Activated CD8-positive, alpha-beta T cell treated with anti-CD3 and anti-CD28 coated beads for 36 hours (primary cell): Measurements from ENCODE around the gene RAB18. TPM values are rescaled to one million over a fixed set of nuclear protein-coding genes. Genes with fewer than 3 reads are reported as not detected.

Experiments
- ATAC-seq: fragments of 200-7000 bp; cut with Tn5 transposase; one replicate; pipeline ENCODE4 v1.10.0; 2021; ENCODE audit warnings: mild to moderate bottlenecking, moderate library complexity
- CTCF ChIA-PET: fragments of 350-600 bp; sonication (Branson Sonifier 250); formaldehyde crosslinking; loops from one replicate; lab custom pipeline; 2021; ENCODE audit warnings: antibody characterized with exemption; lab: Charles Lee
- POLR2A ChIA-PET: fragments of 350-600 bp; sonication (Branson Sonifier 250); formaldehyde crosslinking; loops from one replicate; lab custom pipeline; 2021; ENCODE audit warnings: antibody characterized with exemption; lab: Charles Lee
- DNase-seq: peaks from one replicate; pipeline ENCODE4 v3.0.0-alpha.2; 2020
- H3K27ac Mint-ChIP-seq: one replicate; pipeline ENCODE4 v1.8.0; 2021; ENCODE audit warnings: mild to moderate bottlenecking, mixed read lengths
- H3K27me3 Mint-ChIP-seq: one replicate; pipeline ENCODE4 v1.8.0; 2021; ENCODE audit warnings: mixed read lengths
- H3K36me3 Mint-ChIP-seq: one replicate; pipeline ENCODE4 v1.8.0; 2021; ENCODE audit warnings: low read depth, mixed read lengths
- H3K4me1 Mint-ChIP-seq: one replicate; pipeline ENCODE4 v1.8.0; 2021; ENCODE audit warnings: low read depth, mixed read lengths
- H3K4me3 Mint-ChIP-seq: one replicate; pipeline ENCODE4 v1.8.0; 2021; ENCODE audit warnings: mild to moderate bottlenecking, moderate library complexity, mixed read lengths
- H3K9me3 Mint-ChIP-seq: one replicate; pipeline ENCODE4 v1.8.0; 2021; ENCODE audit warnings: mixed read lengths
- intact Hi-C: fragments of 100-400 bp; cut with micrococcal nuclease; formaldehyde crosslinking; loops from one replicate; pipeline ENCODE4 v1.10.0; 2022
- total RNA-seq, 2 experiments: library from RNA; stranded (reverse); gene quantifications; one replicate each; pipeline ENCODE4 v1.2.3, GENCODE V29; 2021
- TF ChIP-seq, protein P1 (sequence below): fragments of 200-600 bp; IDR thresholded peaks from one replicate; pipeline ENCODE4 v1.8.0; 2022; ENCODE audit warnings: antibody characterized with exemption, mild to moderate bottlenecking

Gene RAB18
- total RNA-seq, 2 experiments from 2014 or later, result 42.0 to 47.2 TPM

DNA sequence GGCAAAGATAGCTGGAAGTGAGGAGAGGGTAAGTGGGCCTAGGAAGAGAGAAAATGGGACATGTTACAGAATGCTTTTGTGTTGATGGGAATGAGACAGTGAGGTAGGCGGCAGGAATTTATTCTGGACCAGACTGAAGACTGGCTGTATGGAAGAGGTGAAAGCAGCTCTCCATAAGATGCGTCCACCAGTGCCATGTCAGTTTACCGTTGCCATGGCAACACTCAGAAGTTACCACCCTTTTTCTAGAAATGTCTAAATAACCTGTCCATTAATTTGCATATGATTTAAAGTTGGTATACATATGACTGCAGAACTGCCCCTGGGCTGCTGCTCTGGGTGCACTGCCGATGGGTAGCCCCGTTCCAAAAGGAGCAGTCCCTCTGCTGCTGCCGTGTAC is 46.7 kb downstream of the RAB18 start:
- TF ChIP-seq, protein P1, sequence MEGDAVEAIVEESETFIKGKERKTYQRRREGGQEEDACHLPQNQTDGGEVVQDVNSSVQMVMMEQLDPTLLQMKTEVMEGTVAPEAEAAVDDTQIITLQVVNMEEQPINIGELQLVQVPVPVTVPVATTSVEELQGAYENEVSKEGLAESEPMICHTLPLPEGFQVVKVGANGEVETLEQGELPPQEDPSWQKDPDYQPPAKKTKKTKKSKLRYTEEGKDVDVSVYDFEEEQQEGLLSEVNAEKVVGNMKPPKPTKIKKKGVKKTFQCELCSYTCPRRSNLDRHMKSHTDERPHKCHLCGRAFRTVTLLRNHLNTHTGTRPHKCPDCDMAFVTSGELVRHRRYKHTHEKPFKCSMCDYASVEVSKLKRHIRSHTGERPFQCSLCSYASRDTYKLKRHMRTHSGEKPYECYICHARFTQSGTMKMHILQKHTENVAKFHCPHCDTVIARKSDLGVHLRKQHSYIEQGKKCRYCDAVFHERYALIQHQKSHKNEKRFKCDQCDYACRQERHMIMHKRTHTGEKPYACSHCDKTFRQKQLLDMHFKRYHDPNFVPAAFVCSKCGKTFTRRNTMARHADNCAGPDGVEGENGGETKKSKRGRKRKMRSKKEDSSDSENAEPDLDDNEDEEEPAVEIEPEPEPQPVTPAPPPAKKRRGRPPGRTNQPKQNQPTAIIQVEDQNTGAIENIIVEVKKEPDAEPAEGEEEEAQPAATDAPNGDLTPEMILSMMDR, result no peak
- CTCF ChIA-PET, result no interaction called here
- Mint-ChIP-seq H3K4me1 (no peaks in the 10 kb centered on the region), H3K27ac (no peak overlapping the region), H3K9me3 (no peaks in the 10 kb centered on the region), H3K27me3 (no peaks in the 10 kb centered on the region), H3K4me3 (no peak overlapping the region), H3K36me3 (peaks cover 5% of the 10 kb centered on the region)
- intact Hi-C loops, result no loop called here
- ATAC-seq, result no peak
- no peak for DNase-seq
- POLR2A ChIA-PET, result interaction anchor here (0.6 kb wide), 1 partner anchor 26 kb away, joined by 3 read pairs; no protein-coding TSS in a partner anchor

DNA sequence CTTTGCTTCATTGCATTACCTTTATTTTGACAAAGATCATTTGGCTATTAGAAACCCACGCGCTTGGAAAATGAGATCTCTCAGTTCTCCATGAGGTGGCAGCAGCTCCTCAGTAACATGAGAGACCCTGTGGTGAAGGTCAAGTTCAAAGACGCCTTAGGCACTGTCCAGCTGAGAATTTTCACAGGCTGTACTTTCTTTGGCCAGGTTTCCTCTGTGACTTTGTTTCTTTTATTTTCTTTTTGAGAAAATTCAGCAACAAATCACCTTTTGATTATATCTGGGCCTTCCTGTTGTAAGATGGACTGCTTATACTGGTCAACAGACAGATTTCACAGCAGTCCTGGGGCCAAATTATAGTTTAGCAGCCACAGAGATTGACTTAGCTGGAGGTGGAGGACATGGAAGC is 54.5 kb downstream of the RAB18 start:
- Mint-ChIP-seq H3K4me1 (no peaks in the 10 kb centered on the region), H3K27me3 (no peaks in the 10 kb centered on the region), H3K27ac (no peak overlapping the region), H3K4me3 (no peak overlapping the region), H3K9me3 (no peaks in the 10 kb centered on the region), H3K36me3 (no peaks in the 10 kb centered on the region)
- TF ChIP-seq, protein P1, result peak; percentile 70
- intact Hi-C loops, result loop anchor here (5.0 kb wide), 1 partner anchor 99 kb away; no protein-coding TSS in a partner anchor
- POLR2A ChIA-PET, result no interaction called here
- DNase-seq (peak; percentile 38), ATAC-seq (no peak)
- CTCF ChIA-PET, result interaction anchor here (0.6 to 2.6 kb wide), 7 partner anchors 8 to 183 kb away, joined by 3 to 16 read pairs (median 3); no protein-coding TSS in a partner anchor

DNA sequence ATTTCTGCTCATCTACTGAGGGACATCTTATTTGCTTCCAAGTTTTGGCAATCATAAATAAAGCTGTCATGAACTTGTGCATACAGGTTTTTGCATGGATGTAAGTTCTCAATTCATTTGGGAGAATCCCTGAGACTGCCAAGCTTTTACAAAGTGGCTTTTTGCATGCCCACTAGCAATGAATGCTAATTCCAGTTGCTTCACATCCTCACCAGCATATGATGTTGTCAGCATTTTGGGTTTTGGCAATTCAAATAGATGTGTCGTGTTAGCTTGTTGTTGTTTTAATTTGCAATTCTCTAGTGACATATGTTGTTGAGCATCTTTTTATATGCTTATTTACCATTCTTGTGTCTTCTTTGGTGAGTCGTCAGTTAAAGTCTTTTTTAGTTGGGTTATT is 57.2 kb downstream of the RAB18 start:
- POLR2A ChIA-PET, result no interaction called here
- Mint-ChIP-seq H3K4me3 (no peak overlapping the region), H3K4me1 (peaks cover 15% of the 10 kb centered on the region), H3K9me3 (peaks cover under 1% of the 10 kb centered on the region), H3K27me3 (no peaks in the 10 kb centered on the region), H3K27ac (no peak overlapping the region), H3K36me3 (peaks cover under 1% of the 10 kb centered on the region)
- no peak for DNase-seq
- TF ChIP-seq, protein P1, result no peak
- intact Hi-C loops, result loop anchor here (5.0 kb wide), 1 partner anchor 616 kb away; no protein-coding TSS in a partner anchor
- no peak for ATAC-seq
- CTCF ChIA-PET, result interaction anchor here (0.7 to 1.2 kb wide), 2 partner anchors 94 to 96 kb away, joined by 3 read pairs; no protein-coding TSS in a partner anchor

DNA sequence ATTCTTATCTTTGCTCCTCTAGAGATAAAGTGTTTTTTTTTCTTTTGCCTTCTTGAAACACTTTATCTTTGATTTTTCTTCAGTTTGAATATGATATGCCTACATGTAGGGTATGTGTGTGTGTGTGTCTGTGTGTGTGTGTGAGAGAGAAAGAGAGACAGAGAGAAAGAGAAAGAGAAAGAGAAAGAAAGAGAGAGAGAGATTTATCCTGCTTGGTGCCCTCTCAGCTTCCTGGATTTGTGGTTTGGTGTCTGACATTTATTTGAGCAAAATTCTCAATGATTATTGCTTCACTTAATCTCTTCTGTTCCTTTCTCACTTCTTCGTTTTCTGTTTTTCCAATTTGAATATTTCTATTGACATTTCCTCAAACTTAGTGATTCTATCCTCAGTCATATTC is 60.3 kb downstream of the RAB18 start:
- Mint-ChIP-seq H3K27me3 (no peaks in the 10 kb centered on the region), H3K36me3 (peaks cover 3% of the 10 kb centered on the region), H3K4me3 (peak overlapping the region; percentile 23), H3K4me1 (peaks cover 28% of the 10 kb centered on the region), H3K9me3 (peaks cover 3% of the 10 kb centered on the region), H3K27ac (peak overlapping the region; percentile 70)
- peak; percentile 68 for ATAC-seq
- TF ChIP-seq, protein P1, result no peak
- ChIA-PET CTCF (no interaction called here), POLR2A (no interaction called here)
- intact Hi-C loops, result loop anchor here (5.0 kb wide), 1 partner anchor 613 kb away; no protein-coding TSS in a partner anchor
- peak; percentile 10 for DNase-seq

DNA sequence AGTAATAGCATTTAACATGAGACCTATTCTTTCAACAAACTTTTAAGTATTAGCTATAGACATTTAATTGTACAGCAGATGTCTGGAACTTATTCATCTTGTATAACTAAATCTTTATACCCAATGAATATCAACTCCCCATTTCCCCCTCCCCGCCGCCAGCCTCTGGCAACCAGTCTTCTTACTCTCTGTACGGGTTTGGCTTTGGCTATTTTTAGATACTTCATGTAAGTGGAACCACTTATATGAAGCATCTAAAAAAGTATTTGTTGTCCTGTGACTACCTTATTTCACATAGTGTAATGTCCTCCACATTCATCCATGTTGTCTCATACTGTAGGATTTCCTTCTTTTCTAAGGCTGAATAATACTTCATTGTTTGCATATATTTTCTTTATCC is 60.8 kb downstream of the RAB18 start:
- TF ChIP-seq, protein P1, result no peak
- Mint-ChIP-seq H3K36me3 (peaks cover 6% of the 10 kb centered on the region), H3K27me3 (no peaks in the 10 kb centered on the region), H3K9me3 (peaks cover 3% of the 10 kb centered on the region), H3K4me3 (no peak overlapping the region), H3K27ac (no peak overlapping the region), H3K4me1 (peaks cover 31% of the 10 kb centered on the region)
- intact Hi-C loops, result loop anchor here (5.0 kb wide), 1 partner anchor 612 kb away; no protein-coding TSS in a partner anchor
- no peak for DNase-seq
- ChIA-PET POLR2A (no interaction called here), CTCF (no interaction called here)
- no peak for ATAC-seq
